EH (cell line): ENCODE data around the gene FAM3D.

Experiments used
- DNase-seq: peaks from one replicate; pipeline ENCODE4 v3.0.0-alpha.2; 2015; ENCODE audit warnings: low read depth

Gene FAM3D

GRCh38 chr3:58626841-58627569, 39.6 kb downstream of the FAM3D start:
- DNase-seq, result no peak

GRCh38 chr3:58625196-58625824, 41.3 kb downstream of the FAM3D start:
- DNase-seq, result no peak

GRCh38 chr3:58624550-58624949, 42.0 kb downstream of the FAM3D start:
- no peak for DNase-seq

- DNase-seq, result no peak
These were observed 42.6 kb downstream of the FAM3D start for GRCh38 chr3:58623961-58624360.

- no peak for DNase-seq
These were observed 43.1 kb downstream of the FAM3D start for GRCh38 chr3:58623478-58623877.

GRCh38 chr3:58622892-58623291, 43.7 kb downstream of the FAM3D start:
- DNase-seq, result no peak

- no peak for DNase-seq
These were observed 44.1 kb downstream of the FAM3D start for GRCh38 chr3:58622436-58622835.

- DNase-seq, result no peak
These were observed 45.3 kb downstream of the FAM3D start for GRCh38 chr3:58621086-58621830.

GRCh38 chr3:58620421-58620820, 46.2 kb downstream of the FAM3D start:
- no peak for DNase-seq

- no peak for DNase-seq
These were observed 49.2 kb downstream of the FAM3D start for GRCh38 chr3:58617338-58617761.

- no peak for DNase-seq
These were observed 53.1 kb downstream of the FAM3D start for GRCh38 chr3:58613236-58614132.

- no peak for DNase-seq
These were observed 53.7 kb downstream of the FAM3D start for GRCh38 chr3:58612830-58613229.

GRCh38 chr3:58609990-58610389, 56.6 kb downstream of the FAM3D start:
- no peak for DNase-seq

GRCh38 chr3:58608648-58609047, 57.9 kb downstream of the FAM3D start:
- no peak for DNase-seq

- DNase-seq, result no peak
These were observed 58.8 kb downstream of the FAM3D start for GRCh38 chr3:58607816-58608215.

GRCh38 chr3:58606693-58607092, 59.9 kb downstream of the FAM3D start:
- DNase-seq, result no peak

- no peak for DNase-seq
These were observed 62.5 kb downstream of the FAM3D start for GRCh38 chr3:58604031-58604430.

- no peak for DNase-seq
These were observed 63.0 kb downstream of the FAM3D start for GRCh38 chr3:58603606-58604005.

- DNase-seq, result no peak
These were observed 68.7 kb downstream of the FAM3D start for GRCh38 chr3:58597770-58598310.

GRCh38 chr3:58596834-58597518, 69.6 kb downstream of the FAM3D start:
- DNase-seq, result no peak

GRCh38 chr3:58594117-58594516, 72.5 kb downstream of the FAM3D start:
- no peak for DNase-seq
